ENCODE results near the gene NECAB2. TPM values are rescaled to one million over a fixed set of nuclear protein-coding genes. Genes with fewer than 3 reads are reported as not detected.

NECAB2 gene
- total RNA-seq, 4 donors from 2014 or later, result 1.1 TPM; not detected in 3

DNA sequence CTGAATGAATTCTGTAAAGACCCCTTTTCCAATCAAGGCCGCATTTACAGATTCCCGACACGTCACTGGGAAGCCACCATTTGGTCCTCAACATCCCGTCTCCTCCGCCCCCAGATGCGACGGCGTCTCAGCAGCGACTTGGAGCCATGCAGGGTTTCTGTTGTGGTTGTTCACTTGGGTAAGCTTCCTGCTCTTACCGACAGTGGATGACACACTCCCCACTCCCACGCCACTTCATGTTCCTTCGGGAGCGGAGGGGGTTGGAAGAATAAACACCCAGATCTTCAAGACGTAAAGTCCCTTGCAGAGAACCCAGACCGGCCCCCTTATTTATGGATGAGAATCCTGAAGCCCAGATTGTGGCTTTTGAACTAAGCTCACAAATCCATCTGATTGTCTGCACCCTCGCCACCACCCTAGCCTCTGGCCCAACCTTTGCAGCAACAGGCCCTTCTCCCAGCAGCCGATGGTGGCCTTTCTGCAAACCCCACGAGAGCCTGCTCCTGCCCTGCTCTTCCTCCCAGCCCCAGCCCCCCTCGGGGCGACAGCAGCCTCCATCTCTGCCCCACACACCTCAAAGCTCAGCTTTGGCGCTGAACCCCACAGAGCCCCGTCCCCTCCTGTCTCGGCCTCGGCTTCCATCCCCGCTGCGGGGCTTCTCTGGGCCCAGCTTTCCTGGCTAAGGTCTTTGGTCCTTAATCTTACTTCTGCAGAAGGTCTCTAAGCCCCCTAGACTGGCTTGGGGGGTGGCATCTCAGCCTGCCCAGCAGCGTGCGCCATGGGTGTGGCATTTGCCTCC, 34.0 kb upstream of the NECAB2 start:
- Histone ChIP-seq H3K27ac (no peak overlapping the region), H3K27me3 (no peaks in the 10 kb centered on the region), H3K4me1 (no peaks in the 10 kb centered on the region), H3K4me3 (no peak overlapping the region), H3K9me3 (no peaks in the 10 kb centered on the region), H3K36me3 (peaks cover 0 to 35% of the 10 kb centered on the region in 2 donors)
- TF ChIP-seq POLR2A (IDR thresholded peaks at IDR 0.05) (no peak), EP300 (IDR thresholded peaks at IDR 0.05) (no peak), POLR2AphosphoS5 (IDR thresholded peaks at IDR 0.05) (no peak)
- TF ChIP-seq, protein P1, sequence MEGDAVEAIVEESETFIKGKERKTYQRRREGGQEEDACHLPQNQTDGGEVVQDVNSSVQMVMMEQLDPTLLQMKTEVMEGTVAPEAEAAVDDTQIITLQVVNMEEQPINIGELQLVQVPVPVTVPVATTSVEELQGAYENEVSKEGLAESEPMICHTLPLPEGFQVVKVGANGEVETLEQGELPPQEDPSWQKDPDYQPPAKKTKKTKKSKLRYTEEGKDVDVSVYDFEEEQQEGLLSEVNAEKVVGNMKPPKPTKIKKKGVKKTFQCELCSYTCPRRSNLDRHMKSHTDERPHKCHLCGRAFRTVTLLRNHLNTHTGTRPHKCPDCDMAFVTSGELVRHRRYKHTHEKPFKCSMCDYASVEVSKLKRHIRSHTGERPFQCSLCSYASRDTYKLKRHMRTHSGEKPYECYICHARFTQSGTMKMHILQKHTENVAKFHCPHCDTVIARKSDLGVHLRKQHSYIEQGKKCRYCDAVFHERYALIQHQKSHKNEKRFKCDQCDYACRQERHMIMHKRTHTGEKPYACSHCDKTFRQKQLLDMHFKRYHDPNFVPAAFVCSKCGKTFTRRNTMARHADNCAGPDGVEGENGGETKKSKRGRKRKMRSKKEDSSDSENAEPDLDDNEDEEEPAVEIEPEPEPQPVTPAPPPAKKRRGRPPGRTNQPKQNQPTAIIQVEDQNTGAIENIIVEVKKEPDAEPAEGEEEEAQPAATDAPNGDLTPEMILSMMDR (IDR thresholded peaks at IDR 0.05), result no peak
- ATAC-seq, result no peak
- WGBS, 2 donors (ENCODE audit: low coverage in 1 of 2), result 76 to 82% methylated on average over 13 to 15 of the region's 28 CpGs

DNA sequence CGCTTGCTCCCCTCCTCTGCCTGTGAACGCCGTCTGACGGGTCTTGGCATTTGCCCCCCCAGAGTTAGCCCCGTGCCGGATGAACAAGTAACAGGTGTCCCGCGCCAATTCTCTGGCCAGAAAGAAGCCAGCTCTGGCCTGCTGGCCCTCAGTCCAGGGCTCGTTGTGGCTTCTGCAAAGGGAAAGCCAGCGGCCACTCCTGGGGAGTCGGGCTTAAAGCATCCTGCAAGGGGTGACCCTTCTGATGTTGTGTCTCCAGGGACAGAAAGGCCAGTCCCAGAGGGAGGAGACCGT, 33.4 kb upstream of the NECAB2 start:
- TF ChIP-seq POLR2AphosphoS5 (IDR thresholded peaks at IDR 0.05), result no peak
- TF ChIP-seq EP300 (IDR thresholded peaks at IDR 0.05), result no peak
- TF ChIP-seq POLR2A (IDR thresholded peaks at IDR 0.05), result no peak
- TF ChIP-seq, protein P1 (IDR thresholded peaks at IDR 0.05), result no peak
- no peaks in the 10 kb centered on the region for H3K27me3 ChIP-seq
- H3K36me3 ChIP-seq, result peaks cover 0 to 30% of the 10 kb centered on the region in 2 donors
- H3K4me3 ChIP-seq, result no peak overlapping the region
- H3K4me1 ChIP-seq, result no peaks in the 10 kb centered on the region
- no peak for ATAC-seq
- 83% methylated on average over 1 of the region's 12 CpGs; no CpG with 5 or more reads in 1 of the 2 donors for WGBS, 2 donors (ENCODE audit: low coverage in 1 of 2)
- H3K9me3 ChIP-seq, result no peaks in the 10 kb centered on the region
- no peak overlapping the region for H3K27ac ChIP-seq

DNA sequence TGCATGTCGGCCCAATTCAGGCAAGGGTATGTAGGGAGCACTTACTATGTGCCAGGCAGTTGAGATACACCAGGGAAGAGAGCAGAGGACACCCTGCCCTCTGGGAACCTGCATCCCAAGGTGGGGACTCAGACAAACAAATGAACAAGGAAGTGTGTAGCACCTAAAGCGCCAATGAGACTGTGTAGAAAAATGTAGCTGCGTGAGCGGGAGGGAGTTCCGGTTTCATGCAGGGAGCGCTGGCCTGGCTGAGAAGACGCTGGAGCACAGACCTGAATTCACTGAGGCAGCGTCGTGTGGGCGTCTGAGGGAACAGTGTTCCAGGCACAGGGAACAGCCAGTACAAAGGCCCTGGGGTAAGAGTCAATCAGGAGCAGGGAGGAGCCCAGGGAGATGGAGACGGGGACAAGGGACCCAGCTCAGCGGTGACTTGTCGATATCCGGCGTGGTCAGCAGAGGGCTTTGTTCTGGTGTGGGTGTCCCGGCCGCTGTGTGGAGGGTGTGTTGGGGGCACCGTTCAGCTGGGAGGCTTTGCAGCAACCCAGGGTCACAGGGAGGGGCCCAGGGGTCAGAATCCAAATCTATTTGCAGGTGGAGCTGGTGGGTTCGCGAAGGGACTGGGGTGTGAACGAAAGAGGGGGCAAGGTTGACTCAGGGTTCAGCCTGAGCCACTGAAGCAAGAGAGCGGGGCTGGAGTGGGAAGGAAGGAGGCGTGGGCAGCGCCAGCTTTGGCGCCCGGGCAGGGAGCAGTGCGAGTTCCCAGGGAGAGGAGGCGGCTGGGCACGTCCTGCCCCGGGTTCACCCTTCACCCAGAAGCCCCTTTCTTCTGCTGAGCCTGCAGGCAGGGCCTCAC, 32.8 kb upstream of the NECAB2 start:
- Histone ChIP-seq H3K27me3 (no peaks in the 10 kb centered on the region), H3K9me3 (no peaks in the 10 kb centered on the region), H3K27ac (no peak overlapping the region), H3K36me3 (peaks cover 0 to 25% of the 10 kb centered on the region in 2 donors), H3K4me1 (no peaks in the 10 kb centered on the region), H3K4me3 (no peak overlapping the region)
- TF ChIP-seq EP300 (IDR thresholded peaks at IDR 0.05) (no peak), POLR2A (IDR thresholded peaks at IDR 0.05) (no peak), POLR2AphosphoS5 (IDR thresholded peaks at IDR 0.05) (no peak)
- TF ChIP-seq, protein P1 (IDR thresholded peaks at IDR 0.05), result no peak
- ATAC-seq, result no peak
- 85% methylated on average over 9 to 20 of the region's 30 CpGs for WGBS, 2 donors (ENCODE audit: low coverage in 1 of 2)

DNA sequence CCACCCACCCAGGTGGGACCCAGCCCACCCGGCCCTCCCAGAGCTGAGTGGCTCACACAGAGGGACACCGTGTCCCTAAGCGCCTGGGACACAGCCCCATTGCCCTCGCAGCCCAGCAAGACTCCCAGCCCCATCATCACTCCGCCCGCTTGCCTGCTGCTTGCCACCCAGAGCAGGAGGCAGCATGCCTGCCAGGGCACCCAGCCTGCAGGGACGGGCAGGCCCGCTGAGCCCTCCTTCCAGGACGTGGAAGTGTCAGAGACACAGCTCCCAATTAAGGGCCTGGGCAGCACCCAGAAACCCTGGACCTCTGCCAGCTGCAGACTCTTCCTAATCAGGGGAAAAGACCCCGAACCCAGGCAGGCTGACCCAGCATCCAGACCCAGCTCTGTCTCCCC, 32.2 kb upstream of the NECAB2 start:
- Histone ChIP-seq H3K9me3 (no peaks in the 10 kb centered on the region), H3K4me1 (no peaks in the 10 kb centered on the region), H3K36me3 (peaks cover 0 to 24% of the 10 kb centered on the region in 2 donors), H3K27ac (no peak overlapping the region), H3K4me3 (no peak overlapping the region), H3K27me3 (no peaks in the 10 kb centered on the region)
- ATAC-seq, result no peak
- no CpG with 5 or more reads among the region's 10 CpGs for WGBS, 2 donors (ENCODE audit: low coverage in 1 of 2)
- TF ChIP-seq, protein P1 (IDR thresholded peaks at IDR 0.05), result no peak
- TF ChIP-seq POLR2A (IDR thresholded peaks at IDR 0.05) (no peak), EP300 (IDR thresholded peaks at IDR 0.05) (no peak), POLR2AphosphoS5 (IDR thresholded peaks at IDR 0.05) (no peak)

Data from gastroesophageal sphincter (tissue), 4 donors.